Subcutaneous adipose tissue (tissue), 4 donors: ENCODE results near the gene CAMKMT. TPM values are rescaled to one million over a fixed set of nuclear protein-coding genes. Genes with fewer than 3 reads are reported as not detected.

Experiments used
- total RNA-seq, 4 donors: library from RNA; depleted of rRNA; stranded (reverse); fragments of >200 nt; gene quantifications; one replicate each; pipeline ENCODE4 v1.1.0, GENCODE V29; 2016
- TF ChIP-seq, protein P1 (sequence below): fragments of 450-650 bp; IDR thresholded peaks from one replicate; pipeline ENCODE4 v1.5.1; 2016; ENCODE audit warnings: low read depth, mild to moderate bottlenecking, control low read depth, antibody characterized with exemption, moderate library complexity

Gene CAMKMT
- total RNA-seq, 4 donors from 2014 or later, result 7.7 to 14.0 (median 10.3) TPM

DNA sequence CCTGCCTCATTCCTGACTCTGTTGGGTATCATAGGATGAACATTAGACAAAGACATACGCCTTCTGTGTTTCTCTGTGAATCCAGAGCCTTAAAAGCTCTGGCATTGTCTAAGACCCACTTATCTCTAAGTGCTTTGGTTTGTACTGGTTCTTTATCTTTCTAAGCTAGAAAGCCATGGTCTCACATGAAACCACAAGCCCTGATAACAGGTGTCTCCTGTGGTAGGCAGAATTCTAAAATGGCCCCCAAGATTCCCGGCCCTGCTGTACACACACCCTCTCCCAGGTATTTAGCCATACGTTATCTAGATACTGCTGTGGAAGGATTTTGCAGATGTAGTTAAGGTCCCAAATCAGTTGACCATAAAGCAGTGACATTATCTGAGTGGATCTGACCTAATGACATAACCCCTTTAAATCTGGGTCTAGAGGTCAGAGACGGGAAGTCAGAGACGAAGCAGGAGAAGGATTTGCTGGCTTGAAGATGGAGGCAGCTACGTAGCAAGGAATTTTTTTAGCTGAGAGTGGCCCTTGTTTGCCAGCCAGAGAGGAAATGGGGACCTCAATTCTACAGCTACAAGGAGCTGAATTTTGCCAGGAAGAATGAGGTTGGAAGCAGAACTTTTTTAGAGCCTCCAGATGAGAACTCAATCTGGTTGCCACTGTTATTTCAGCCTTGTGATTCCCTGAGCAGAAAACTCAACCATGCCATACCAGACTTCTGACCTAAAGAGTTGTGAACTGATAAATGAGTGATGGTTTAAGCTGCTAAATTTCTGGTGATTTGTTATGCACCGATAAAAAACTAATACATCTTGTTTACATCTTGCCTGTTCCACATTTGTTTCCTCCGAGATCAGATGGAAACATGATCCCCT, 186.7 kb downstream of the CAMKMT start:
- TF ChIP-seq, protein P1, sequence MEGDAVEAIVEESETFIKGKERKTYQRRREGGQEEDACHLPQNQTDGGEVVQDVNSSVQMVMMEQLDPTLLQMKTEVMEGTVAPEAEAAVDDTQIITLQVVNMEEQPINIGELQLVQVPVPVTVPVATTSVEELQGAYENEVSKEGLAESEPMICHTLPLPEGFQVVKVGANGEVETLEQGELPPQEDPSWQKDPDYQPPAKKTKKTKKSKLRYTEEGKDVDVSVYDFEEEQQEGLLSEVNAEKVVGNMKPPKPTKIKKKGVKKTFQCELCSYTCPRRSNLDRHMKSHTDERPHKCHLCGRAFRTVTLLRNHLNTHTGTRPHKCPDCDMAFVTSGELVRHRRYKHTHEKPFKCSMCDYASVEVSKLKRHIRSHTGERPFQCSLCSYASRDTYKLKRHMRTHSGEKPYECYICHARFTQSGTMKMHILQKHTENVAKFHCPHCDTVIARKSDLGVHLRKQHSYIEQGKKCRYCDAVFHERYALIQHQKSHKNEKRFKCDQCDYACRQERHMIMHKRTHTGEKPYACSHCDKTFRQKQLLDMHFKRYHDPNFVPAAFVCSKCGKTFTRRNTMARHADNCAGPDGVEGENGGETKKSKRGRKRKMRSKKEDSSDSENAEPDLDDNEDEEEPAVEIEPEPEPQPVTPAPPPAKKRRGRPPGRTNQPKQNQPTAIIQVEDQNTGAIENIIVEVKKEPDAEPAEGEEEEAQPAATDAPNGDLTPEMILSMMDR, result no peak

DNA sequence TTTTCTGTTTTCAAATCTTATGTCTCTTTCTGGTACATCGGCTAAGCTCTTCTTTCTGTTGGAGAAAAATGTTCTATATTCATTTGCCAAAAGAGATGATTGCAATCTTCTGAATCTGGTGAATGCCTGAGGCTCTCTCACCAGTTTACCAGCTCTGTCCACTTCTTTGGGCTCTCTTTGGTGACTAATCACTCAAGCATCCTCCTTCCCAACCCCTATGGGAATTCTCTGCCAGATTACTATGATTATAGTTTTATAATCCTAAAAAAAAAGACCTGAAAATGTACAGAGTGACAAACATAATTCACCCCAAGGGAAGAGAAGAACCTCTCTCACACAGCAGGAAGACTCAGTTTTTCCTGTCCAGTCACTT, 187.3 kb downstream of the CAMKMT start:
- TF ChIP-seq, protein P1, result no peak

DNA sequence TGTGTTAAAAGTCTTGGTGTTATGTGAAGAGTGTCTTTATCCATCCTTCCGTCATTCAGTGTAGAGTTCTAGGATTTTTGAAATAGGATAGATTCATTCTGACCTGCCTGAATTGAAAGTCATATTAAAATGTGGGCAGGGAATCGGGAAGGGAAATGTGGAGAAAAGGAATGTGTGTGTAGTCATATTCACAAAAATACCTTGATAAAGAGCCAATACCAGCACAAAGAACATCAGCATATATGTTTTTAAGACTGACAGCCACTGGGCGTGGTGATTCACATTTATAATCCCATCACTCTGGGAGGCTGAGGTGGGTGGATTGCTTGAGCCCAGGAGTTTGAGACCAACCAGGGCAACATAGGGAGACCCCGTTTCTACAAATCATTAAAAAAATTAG, 188.1 kb downstream of the CAMKMT start:
- TF ChIP-seq, protein P1, result no peak

DNA sequence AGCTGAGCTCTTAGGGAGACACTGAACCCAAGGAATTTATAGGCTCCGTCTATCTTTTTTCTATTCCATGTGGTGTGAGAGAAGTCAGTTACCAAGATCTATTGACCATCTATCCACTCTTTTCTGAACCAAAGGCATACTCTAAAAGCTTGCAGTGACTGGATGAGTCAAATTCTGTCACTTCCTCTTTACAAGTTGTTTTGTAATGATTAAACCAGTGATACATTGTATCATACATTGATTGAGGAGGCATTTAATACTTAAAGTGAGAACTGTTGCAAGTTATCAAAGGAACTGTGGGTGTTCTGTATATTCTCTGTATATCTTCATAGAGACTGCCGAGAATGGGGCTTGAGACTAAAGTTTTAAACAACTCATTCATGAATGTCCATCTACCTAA, 188.8 kb downstream of the CAMKMT start:
- TF ChIP-seq, protein P1, result no peak

DNA sequence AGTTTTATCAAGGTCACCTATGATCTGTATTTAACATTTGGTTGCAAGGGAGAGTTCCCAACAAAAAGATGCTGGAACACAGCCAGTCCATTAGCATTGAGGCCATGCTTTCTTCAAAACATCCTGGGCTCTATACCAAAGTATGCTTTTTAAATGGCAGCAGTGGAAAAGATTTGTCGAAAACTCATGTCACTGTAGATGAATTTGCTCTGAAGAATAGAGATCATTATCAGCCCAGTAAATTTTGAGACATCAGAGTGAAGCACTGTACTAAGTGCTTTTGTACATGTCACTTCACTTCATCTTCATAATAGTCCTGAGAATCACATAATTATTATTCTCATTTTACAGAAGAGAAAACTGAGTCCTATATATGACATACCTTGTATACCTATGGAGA, 189.8 kb downstream of the CAMKMT start:
- TF ChIP-seq, protein P1, result no peak

DNA sequence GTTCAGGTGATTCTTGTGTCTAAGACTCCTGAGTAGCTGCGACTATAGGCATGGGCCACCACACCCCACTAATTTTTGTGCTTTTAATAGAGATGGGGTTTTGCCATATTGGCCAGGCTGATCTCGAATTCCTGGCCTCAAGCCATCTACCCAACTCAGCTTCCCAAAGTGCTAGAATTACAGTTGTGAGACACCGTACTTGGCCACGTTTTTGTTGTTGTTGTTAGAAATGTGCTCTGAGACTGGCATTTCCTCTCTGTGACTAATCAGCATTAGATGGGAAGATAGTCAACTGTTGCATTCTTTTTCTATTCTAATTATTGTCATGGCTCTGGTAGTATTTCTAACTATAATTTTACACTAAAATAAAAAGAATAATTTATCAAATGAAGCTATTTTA, 191.7 kb downstream of the CAMKMT start:
- TF ChIP-seq, protein P1, result no peak

DNA sequence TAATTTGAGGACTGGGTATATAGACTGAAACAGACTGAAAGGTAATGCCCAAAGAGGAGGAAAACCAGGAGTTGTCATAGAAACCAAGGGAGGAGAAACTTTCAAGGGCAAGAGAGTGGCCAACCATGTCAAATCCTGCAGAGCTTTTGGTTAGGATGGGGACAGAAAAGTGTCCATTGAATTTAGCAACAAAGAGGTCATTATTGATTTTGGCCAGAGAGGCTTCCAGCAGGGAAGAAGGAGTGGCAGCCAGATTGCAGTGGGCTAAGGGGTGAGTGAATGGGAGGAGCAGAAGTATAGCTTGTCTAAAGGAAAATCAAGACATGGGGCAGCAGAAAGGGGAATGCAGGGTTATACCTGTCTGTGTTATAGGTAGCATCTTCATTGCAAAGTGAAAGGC, 194.0 kb downstream of the CAMKMT start:
- TF ChIP-seq, protein P1, result no peak
